Suppressor macrophage (primary cell): ENCODE measurements around the gene DLG4.

Experiments used
- DNase-seq, 4 experiments: peaks; one replicate each; pipeline ENCODE4 v3.0.0-alpha.2; 2020 to 2022
- total RNA-seq, 17 experiments: gene quantifications; one replicate each; lab custom pipeline; 2026; ENCODE audit warnings: mixed read lengths in 6 of 17, inconsistent platforms in 3 of 17; lab: John Stamatoyannopoulos, UW

Gene DLG4
- total RNA-seq = 5.0 to 28.1 (median 10.4) reads per million in 17 experiments

DNA sequence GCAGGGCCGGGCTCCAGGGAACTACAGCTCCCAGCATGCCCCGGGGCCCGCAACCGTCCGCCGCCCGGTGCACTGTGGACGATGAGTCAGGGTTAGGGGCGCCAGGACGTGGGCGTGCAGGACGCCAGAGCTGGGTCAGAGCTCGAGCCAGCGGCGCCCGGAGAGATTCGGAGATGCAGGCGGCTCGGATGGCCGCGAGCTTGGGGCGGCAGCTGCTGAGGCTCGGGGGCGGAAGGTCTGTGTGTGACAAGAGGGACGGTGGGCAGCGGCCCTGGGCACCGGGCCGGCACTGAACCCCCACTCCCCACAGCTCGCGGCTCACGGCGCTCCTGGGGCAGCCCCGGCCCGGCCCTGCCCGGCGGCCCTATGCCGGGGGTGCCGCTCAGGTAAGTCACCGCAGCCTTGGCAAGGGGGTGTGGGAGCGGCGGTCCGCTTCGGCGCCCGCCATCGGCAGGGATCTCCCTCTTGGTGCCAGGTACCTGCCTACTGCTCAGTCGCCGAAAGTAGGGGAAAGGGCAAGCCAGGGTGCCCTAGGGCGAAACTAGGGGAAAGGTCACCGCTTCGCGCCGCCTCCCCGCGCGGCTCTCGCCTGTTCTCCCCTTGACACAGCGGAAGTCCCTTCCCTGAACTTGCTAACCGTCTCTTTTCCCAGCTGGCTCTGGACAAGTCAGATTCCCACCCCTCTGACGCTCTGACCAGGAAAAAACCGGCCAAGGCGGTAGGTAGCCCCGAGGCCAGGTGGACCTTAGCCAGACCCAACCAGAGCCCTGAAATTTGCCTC lies at the start of gene DLG4, which contains the start of gene ACADVL:
Gene DLG4 (minus strand): TSS at position 25 of the 781 bp plus-strand sequence.
Gene ACADVL (plus strand): TSS at position 127 of the 781 bp plus-strand sequence. CDS start 47 bp downstream, at position 174.
- peak; percentile 86 to 93 (median 92) for DNase-seq

DNA sequence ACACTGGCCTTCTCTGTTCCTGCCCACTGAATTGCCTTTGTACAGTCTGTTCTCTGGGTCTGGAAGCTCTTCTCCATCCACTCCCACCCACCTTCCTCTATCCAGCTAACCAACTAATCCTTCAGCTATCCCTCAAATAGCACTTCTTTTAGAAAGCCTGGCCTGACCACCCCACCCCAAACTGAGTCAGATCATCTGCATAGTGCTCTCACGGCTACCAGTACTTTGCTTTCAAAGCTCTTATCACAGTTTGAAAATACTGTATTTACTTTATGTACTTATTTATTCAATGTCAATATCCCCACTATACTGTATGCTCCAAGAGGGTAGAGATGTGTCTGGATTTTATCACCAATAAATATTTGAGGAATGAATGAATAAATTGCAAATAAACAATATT lies 47.1 kb upstream of the DLG4 start:
- DNase-seq = no peak

DNA sequence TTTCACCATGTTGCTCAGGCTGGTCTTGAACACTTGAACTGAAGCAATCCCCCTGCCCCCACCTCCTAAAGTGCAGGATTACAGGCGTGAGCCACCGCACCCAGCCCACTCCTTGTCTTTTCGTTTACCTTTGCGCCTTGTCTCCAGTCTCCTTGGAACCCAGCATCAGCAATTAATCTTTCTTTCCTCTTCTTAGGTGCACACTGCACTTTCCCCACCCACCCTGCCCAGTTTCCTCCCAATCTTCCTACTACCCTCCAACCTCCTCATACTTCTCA lies 44.1 kb upstream of the DLG4 start:
- DNase-seq = no peak

DNA sequence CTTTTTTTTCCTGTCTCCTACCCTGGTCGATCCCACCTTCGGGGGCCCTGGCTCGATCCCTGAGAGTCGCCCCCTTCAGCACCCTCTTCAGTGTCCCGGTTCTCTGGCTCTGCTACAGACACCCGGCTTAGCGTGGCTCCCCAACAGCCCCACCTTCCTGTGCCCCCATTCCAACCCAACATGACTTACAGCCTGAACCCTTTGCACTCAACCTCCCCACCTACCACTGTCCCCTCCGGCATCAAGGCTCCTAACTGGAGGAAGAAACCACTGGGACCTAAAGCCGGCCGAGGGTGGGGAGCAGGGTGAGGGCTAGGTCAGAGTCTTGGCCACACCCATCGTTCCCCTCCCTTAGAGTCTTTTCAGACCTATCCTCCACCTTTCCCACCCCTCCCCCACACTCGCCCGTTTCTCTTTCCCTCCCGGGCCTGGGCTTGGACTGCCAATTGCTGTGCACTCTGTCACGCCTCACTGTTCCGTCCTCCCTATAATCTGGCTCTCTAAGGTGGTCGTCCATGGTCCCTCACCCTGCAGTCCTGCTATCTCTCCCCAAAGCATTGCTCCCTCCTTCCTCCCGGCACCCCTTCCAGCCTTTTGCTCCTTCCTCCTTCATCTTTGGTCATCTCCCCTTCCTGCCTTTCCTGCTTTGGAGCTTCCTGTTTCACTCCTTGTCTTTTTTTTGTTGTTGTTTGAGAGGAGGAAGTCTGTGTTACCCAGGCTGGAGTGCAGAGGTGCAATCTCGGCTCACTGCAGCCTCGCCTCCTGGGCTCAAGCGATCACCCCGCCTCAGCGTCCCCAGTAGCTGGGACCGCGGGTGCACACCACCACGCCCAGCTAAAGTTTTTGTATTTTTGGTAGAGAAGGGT lies 43.5 kb upstream of the DLG4 start:
- peak in 3 of 4 experiments; percentile 55 to 60 (median 57) for DNase-seq

DNA sequence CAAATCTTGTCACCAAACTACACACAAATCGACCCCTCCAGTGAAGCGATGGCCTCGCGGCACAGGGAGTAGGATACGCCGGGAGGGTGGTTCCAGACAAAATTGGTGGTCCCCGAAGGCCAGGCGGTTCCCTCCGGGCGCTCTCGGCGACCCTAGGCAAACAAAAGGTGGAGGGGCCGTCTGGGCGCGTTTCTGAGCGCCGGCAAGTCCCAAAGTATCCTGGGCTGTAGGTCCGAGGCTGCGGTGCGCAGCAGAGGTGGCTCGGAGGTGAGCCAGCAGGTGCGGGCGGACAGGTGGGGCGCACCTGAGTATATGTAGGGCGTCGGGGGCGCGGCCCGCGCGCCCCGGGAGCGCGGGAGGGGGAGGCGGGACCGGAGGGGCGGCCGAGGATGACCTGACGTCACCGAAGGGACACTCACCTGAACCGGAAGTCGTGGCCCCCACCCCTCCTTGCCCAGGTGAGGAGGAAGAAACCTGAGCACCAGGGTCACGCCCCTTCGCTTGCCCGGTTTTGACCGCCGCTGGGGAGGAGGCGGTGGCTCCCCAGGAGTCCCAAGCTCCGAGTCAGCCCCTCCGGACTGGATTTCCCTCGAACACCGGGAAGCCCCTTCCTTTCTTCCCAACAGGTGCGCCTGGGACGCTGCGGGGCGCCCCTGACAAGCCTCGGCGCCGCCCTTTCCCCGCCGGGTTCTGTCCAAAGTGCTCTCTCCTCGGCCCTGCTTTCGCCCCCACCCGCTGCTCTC lies 42.7 kb upstream of the DLG4 start, which contains the start of gene CLDN7:
Gene CLDN7 (minus strand): TSS at position 287 of the 743 bp plus-strand sequence. CDS start 435 bp downstream, outside the sequence.
- DNase-seq = no peak

DNA sequence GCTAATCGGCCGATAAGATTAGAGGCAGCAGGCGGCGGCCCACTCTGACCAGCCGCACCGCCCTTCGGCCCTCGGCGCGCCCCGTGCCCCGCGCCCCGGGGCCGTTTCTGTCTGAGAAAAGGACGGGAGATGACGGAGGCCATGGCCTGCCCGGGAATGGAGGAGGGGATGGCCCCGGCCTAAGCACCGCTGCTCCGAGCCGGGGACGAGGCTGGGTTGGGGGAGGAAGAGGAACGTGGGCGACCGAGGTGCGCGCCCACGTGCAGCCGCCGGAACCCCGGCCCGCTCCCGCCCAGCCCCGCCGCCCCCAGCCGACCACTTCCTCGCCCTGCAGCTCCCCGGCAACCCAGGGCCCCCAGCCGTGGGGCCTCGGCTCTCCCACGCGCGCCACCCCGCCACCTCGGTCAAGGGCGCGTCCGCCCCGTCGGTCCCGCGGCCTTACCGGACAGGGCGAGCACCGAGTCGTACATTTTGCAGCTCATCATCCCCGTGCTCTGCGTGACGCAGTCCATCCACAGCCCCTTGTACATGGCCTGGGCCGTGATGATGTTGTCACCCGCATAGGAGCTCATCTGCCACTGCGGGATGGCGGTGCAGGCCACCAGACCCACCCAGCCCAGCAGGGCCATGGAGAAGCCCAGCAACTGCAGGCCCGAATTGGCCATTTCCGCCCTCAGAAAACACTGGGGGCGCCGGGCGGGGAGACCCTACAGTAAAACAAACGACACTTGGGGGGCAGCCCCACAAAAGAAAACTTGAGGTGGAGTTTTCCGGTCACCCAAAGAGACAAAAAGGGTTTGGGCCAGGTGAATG lies 41.9 kb upstream of the DLG4 start:
- DNase-seq = peak in 1 of 4 experiments; percentile 18

DNA sequence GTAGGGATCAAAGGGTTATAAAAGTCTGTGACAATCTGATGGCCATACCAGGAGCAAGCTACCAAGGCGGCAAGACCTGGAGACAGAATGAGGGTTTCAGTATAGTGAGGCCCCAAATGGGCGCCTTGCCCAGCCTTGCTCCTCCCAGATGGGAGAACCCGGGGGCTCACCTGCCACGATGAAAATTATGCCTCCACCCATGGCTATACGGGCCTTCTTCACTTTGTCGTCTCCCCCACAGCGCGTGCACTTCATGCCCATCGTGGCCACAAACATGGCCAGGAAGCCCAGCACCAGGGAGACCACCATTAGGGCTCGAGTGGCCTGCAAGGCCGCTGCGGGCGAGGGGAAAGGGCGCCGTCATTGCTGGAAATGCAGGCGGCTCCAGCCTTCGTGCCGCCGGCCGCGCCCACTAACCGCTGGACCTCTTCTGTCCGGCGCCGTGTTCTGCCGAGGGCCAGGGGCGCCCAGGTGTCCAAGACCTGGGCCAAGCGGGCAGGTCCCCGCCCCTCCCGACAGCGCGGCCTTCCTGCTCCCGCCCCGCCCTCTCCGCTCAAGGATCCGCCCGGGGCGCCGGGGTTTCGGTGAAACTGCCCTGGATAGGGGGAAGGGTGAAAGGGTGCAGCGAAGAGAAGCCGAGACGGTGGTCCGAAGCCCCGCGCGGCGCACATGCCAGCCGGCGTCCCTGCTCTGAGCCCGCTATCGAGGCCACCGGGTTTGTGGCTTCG lies 41.2 kb upstream of the DLG4 start:
- peak in 2 of 4 experiments; percentile 30 to 39 for DNase-seq

DNA sequence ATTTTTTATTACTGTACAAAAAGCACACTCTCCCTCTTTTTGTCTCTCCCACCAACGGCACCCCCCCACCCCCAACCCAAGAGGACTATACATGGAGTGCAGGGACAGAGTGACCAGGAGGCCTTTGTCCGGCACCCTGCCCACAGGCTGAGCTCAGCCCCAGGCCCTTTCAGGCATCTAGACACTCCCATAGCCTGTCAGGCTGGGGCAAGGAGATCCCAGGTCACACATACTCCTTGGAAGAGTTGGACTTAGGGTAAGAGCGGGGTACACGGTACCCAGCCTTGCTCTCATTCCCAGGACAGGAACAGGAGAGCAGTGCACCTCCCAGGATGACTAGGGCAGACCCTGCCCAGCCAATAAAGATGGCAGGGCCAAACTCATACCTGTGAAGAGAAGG lies 40.5 kb upstream of the DLG4 start:
- DNase-seq = no peak

DNA sequence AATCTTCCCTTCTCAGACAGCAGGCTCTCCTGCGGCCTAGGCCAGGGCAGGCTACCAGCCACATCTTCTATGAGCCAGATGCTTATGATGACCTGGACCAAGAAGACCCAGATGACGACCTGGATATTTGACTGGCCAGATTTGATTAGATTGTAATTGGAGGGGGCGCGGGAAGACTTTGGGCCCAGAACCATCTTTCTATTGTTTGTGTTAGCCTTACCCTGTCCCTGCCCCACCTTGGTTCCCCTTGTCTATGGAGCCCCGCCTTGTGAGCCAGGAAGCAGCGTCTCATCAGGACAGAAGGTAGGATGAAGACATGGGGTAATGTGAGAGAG lies 39.9 kb upstream of the DLG4 start:
- no peak for DNase-seq

DNA sequence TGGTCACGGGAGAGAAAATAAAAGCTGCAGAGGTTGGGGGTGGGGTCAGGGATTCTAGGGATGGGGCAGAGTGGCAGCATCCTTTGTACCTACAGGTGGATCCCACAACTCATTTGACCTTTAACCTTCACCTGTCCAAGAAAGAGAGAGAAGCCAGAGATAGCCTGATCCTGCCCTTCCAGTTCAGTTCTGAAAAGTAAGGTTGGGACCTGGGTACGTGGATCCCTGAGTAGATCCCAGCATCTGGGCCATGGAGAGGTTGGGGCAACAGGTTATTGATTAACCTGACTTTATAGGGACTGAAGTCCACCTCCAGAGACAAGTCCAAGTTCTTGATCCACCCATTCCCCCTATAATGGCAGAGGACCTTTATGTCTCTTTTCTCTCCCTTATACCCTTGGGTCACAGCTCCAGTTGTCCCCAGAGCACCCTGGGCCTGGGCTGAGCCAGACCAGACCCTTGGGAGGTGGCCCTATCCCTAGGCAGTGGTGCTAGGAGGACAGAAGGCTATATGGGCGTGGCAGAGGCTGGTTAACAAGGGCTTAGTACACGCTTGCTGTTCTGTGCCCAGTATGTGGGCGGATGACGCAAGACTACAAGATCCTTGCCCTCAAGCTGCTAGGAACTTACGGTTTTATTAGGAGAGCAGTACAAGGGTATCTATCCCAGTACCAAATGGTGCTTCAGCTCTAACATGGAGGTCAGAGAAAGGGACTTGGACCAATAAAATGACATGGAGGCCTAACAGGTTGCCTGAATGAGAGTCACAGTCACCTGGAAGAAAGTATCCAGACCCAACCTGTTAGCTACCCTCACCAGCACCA lies 39.3 kb upstream of the DLG4 start:
- DNase-seq = peak; percentile 76 to 91 (median 88)

DNA sequence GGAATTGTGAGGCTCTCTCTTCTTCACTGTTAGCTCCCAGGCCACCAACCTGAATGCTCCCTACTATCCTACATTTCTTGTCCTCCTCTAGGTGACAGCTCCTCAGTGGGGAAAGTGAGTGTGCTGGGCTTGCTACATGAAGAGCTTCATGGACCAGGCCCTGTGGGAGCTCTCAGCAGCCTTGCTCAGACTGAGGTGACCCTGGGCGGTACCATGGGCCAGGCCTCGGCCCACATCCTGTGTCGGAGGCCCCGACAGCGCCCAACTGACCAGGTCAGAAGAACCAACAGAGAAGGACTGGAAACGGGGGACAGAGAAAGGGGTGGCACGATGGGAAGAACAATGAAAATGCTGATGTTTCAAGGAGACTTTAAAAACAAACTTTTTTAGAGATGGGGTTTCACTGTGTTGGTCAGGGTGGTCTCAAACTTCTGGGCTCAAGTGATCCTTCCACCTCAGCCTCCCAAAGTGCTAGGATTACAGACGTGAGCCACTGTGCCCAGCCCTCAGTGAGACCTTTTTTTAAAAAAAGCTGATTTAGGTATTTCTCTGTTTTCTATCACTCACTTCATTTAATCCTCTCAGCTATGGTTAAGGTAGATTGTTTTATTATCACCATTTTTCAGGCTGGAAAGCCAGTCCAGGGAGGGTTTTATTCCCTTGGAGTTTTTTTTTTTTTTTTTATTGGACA lies 37.3 kb upstream of the DLG4 start:
- no peak for DNase-seq

DNA sequence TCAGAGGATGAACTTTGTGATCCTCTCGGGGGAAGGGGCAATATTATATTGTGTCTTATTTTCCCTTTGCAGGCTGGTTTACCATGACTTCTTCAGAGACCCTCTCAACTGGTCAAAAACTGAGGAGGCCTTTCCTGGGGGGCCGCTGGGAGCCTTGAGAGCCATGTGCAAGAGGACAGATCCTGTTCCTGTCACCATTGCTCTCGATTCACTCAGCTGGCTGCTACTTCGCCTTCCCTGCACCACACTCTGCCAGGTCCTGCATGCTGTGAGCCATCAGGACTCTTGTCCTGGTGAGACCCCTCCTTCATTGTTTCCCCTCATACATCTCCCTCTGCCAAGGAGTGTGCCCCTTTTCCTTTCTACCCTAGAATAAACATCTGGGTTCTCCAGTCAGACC lies 34.9 kb upstream of the DLG4 start:
- DNase-seq = no peak

DNA sequence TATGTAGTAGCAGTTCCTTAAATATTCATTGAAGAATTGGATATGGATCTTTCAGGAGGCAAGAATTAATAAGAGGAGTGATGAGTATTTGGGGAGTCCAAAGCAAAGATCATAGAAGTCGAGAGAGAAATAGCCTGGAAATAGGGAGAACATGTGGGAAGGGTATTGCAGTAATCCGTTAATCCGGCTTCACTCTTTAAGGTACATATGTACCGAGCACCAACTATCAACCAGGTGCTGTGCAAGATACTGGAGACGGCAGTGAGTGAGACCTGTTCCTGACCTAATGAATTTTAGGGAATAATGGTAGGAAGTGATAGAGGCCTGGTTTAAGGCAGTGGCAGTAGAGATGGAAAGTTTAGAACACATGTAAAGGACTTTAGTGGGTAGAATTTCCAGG lies 33.4 kb upstream of the DLG4 start:
- no peak for DNase-seq

DNA sequence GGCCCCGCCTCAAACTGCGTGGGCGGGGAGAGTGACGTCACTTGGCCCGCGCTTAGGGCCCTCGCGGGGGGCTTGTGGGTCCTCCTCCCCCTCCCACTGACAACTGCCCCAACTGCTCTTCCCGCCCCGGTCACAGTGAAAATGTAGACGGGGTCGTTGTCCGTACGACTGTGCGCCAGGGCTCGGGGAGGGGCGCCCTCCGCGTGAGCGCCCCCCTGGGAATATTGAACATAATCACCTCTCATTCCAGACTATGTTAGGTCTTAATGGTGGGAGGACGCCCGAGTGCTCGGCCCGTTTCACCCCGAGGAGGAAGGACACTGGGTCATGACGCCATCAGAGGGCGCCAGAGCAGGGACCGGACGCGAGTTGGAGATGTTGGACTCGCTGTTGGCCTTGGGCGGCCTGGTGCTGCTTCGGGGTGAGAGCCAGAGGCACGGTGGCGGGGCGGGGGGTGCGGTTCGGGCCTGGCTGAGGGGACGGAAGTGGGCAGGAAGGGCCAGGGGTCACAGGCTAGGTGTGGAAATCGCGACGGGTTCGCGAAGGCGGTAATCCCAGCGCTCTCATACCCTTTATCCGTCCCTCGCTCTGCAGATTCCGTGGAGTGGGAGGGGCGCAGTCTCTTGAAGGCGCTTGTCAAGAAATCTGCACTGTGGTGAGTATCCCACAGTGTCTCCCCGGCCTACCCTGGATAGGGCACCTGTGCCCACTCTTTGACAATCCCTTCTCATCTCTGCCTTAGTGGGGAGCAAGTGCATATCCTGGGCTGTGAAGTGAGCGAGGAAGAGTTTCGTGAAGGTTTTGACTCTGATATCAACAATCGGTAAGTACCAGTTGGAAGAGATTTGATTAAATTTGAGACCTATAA lies 32.8 kb upstream of the DLG4 start, which contains the start of gene ELP5:
Gene ELP5 (plus strand): TSS at position 40 of the 868 bp plus-strand sequence. CDS start 336 bp downstream, at position 376.
- DNase-seq = peak; percentile 94 to 96 (median 96)

DNA sequence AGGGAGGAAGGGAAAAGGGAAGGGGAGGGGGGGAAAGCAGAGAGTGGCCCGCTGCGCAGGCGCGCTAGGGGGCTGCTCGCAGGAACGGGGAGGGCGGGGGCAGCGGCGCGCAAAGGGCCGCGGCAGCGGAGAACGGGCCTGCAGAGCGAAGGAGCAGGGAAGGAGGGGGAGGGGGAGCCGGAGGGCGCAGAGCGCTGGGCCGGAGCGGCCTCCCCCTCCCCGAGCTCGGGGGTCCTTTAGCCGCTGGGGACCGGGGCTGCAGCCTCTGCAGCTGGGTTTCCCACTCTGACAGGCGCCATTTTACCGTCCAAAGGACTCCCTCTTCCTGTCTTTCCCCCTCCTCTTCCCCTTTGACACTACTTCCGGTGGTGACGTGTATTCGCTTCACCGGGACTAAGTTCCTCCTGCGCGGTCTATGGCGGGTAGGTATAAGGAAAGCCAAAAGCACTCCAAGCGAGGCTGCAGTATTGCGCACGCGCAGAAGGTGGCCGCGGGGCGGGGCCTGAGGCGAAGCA lies 32.1 kb upstream of the DLG4 start, which contains the start of gene CTDNEP1:
Gene CTDNEP1 (minus strand): TSS at position 74 of the 515 bp plus-strand sequence. CDS start 438 bp downstream, outside the sequence.
- DNase-seq = peak; percentile 99 to 100 (median 100)

DNA sequence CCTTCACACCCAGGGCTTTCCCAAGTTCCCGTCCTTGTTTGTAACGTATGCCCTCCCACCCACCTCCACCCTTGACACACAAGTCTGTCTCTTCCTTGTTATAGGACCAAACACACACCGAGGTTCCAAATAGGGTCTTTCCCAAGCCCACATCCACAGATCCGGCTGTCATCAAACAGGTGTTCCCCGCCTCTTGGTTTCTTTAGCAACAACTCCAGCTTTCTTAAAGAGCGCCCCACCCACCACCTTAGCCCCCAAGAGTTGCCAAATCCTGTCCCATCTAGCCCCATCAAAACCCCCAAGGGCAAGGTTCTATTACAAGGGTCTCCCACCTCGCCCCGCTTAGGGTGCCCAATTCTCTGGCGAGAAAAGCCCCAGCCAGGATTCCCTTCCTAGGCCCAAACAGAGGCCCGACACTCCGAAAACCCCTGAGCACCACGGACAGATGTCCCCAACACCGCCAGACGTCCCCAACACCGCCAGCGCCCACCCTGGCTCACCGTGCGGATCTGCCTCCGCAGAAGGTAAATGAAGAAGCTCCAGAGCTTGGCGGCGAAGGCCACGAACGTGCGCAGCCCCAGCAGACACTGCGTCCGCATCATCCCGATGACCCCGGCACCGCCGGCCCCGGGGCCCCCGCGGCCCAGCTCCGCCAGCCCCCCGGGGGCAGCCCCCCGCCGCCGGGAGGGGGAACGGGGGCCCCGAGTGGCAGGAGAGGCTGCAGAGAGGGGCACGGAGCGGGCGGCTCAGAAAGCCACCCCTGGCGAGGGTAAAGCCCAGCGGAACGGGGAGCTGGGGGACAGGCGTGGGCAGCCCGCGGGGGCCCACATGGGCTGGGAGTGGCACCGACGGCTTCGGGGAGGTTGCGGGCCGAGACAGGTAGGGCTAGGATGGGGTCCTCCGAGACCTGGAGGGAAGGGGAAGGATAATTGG lies 31.3 kb upstream of the DLG4 start:
- DNase-seq = peak in 3 of 4 experiments; percentile 50 to 64 (median 64)

DNA sequence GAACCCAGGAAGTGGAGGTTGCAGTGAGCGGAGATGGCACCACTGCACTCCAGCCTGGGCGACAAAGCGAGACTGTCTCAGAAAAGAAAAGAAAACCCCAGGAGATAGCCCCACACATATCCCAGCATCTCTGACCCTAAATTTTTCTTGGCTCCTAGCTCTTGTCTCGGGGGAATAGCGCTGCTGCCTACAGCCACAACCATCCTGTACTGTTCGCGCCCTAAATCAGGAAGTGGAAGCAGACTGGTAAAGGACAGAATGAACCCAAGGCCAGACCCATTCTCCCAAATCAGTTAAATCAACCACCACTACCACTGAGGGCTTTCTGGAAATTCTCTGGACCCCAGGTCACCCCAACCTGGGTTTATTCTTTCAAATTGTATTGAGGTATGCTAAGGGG lies 30.2 kb upstream of the DLG4 start:
- DNase-seq = peak in 3 of 4 experiments; percentile 43 to 50 (median 47)
